ENCODE data around the gene SREK1. TPM values are rescaled to one million over a fixed set of nuclear protein-coding genes. Genes with fewer than 3 reads are reported as not detected.

Gene SREK1
- total and polyA plus RNA-seq, 9 of the 15 experiments (the other 6 are each of a cell fraction or from before 2014, with no cell fraction given): 40.8 to 128 (median 81.9) TPM

GRCh38 chr5:66100851-66101250 lies 43.2 kb upstream of the SREK1 start:
- Histone ChIP-seq H3K9ac (ENCODE audit: insufficient read depth in 1 of 2, low read depth in 2 of 2, low read length in 2 of 2) (no peak overlapping the region), H3K27ac (ENCODE audit: extremely low read depth, low read depth, low read length) (no peak overlapping the region), H3K4me2 (ENCODE audit: insufficient read depth, low read length) (no peak overlapping the region), H2AFZ (ENCODE audit: low read depth, low read length) (no peak overlapping the region), H3K27me3 (ENCODE audit: control insufficient read depth in 2 of 2, insufficient read depth in 2 of 2, low read length in 2 of 2) (no peaks in the 10 kb centered on the region), H4K20me1 (replicated peaks; ENCODE audit: control insufficient read depth, insufficient read depth, low read length) (no peaks in the 10 kb centered on the region), H3K9me3 (replicated peaks; ENCODE audit: control insufficient read depth, insufficient read depth, low read depth, low read length) (peaks cover 2% of the 10 kb centered on the region; the same call in 1 of the 2 replicates), H3K79me2 (ENCODE audit: control insufficient read depth, insufficient read depth, low read length) (no peaks in the 10 kb centered on the region), H3K4me3 (no peak overlapping the region), H3K4me1 (replicated peaks in 1 of 2; ENCODE audit: control insufficient read depth in 2 of 2, insufficient read depth in 2 of 2, low read length in 2 of 2) (no peaks in the 10 kb centered on the region), H3K36me3 (ENCODE audit: control insufficient read depth, insufficient read depth, low read length) (no peaks in the 10 kb centered on the region), H3K9me1 (ENCODE audit: control insufficient read depth, insufficient read depth, low read length) (no peaks in the 10 kb centered on the region)
- POLR2A ChIA-PET: interaction anchor here (1.6 kb wide), 1 partner anchor 43 kb away, joined by 4 read pairs; the partner anchor contains the start of gene SREK1
- intact Hi-C loops (cut with micrococcal nuclease): no loop called here
- CTCF ChIA-PET (ENCODE audit: low intra/inter-chr PET ratio): no interaction called here
- WGBS (ENCODE audit: insufficient coverage, low coverage, missing lambda C conversion rate): 29% methylated on average over 1 of the region's 2 CpGs
- ATAC-seq (no peak), DNase-seq (ENCODE audit: extremely low read depth in 1 of 4, low spot score in 3 of 4) (no peak), FAIRE-seq (no peak)
- TF ChIP-seq, protein P1, sequence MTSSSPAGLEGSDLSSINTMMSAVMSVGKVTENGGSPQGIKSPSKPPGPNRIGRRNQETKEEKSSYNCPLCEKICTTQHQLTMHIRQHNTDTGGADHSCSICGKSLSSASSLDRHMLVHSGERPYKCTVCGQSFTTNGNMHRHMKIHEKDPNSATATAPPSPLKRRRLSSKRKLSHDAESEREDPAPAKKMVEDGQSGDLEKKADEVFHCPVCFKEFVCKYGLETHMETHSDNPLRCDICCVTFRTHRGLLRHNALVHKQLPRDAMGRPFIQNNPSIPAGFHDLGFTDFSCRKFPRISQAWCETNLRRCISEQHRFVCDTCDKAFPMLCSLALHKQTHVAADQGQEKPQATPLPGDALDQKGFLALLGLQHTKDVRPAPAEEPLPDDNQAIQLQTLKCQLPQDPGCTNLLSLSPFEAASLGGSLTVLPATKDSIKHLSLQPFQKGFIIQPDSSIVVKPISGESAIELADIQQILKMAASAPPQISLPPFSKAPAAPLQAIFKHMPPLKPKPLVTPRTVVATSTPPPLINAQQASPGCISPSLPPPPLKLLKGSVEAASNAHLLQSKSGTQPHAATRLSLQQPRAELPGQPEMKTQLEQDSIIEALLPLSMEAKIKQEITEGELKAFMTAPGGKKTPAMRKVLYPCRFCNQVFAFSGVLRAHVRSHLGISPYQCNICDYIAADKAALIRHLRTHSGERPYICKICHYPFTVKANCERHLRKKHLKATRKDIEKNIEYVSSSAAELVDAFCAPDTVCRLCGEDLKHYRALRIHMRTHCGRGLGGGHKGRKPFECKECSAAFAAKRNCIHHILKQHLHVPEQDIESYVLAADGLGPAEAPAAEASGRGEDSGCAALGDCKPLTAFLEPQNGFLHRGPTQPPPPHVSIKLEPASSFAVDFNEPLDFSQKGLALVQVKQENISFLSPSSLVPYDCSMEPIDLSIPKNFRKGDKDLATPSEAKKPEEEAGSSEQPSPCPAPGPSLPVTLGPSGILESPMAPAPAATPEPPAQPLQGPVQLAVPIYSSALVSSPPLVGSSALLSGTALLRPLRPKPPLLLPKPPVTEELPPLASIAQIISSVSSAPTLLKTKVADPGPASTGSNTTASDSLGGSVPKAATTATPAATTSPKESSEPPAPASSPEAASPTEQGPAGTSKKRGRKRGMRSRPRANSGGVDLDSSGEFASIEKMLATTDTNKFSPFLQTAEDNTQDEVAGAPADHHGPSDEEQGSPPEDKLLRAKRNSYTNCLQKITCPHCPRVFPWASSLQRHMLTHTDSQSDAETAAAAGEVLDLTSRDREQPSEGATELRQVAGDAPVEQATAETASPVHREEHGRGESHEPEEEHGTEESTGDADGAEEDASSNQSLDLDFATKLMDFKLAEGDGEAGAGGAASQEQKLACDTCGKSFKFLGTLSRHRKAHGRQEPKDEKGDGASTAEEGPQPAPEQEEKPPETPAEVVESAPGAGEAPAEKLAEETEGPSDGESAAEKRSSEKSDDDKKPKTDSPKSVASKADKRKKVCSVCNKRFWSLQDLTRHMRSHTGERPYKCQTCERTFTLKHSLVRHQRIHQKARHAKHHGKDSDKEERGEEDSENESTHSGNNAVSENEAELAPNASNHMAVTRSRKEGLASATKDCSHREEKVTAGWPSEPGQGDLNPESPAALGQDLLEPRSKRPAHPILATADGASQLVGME (CRISPR knock-in tag; IDR thresholded peaks at IDR 0.05): no peak
- in situ Hi-C loops (cut with MboI): no loop called here
- BruUV-seq (replicated peaks): no TSS peak
